Kidney glomerular epithelial cell (primary cell): Measurements from ENCODE around the gene CTNND1.
A peak's percentile ranks its signal among the peaks of the same experiment; 100 is the strongest.
"Not testable (repeated sequence)": the region's sequence is repeated elsewhere in the genome, so short reads cannot be mapped to it uniquely, and the experiment has no call there.

Experiments used
- DNase-seq: peaks from one replicate; lab custom pipeline; 2025; lab: John Stamatoyannopoulos, UW

The CTNND1 gene

GRCh38 chr11:57791321-57792059 lies 29.9 kb downstream of the CTNND1 start:
- DNase-seq = no peak

GRCh38 chr11:57792060-57792541 lies 30.5 kb downstream of the CTNND1 start:
- no peak for DNase-seq

- peak; percentile 39 for DNase-seq
Observed at GRCh38 chr11:57792870-57793269, 31.3 kb downstream of the CTNND1 start.

GRCh38 chr11:57793351-57794115 lies 31.9 kb downstream of the CTNND1 start:
- no peak for DNase-seq

GRCh38 chr11:57798905-57799559 lies 37.4 kb downstream of the CTNND1 start:
- peak; percentile 79 for DNase-seq

GRCh38 chr11:57800444-57801182 lies 39.0 kb downstream of the CTNND1 start:
- DNase-seq = peak; percentile 91

- no peak for DNase-seq
Observed at GRCh38 chr11:57801183-57801485, 39.5 kb downstream of the CTNND1 start.

GRCh38 chr11:57802411-57802810 lies 40.8 kb downstream of the CTNND1 start:
- no peak for DNase-seq

GRCh38 chr11:57804466-57804865 lies 42.9 kb downstream of the CTNND1 start:
- DNase-seq = peak; percentile 28

- no peak for DNase-seq
Observed at GRCh38 chr11:57805780-57806179, 44.2 kb downstream of the CTNND1 start.

GRCh38 chr11:57812634-57813033 lies 51.0 kb downstream of the CTNND1 start:
- no peak for DNase-seq

GRCh38 chr11:57815476-57815875 lies 53.9 kb downstream of the CTNND1 start:
- DNase-seq = no peak

- no peak for DNase-seq
Observed at GRCh38 chr11:57815877-57816276, 54.3 kb downstream of the CTNND1 start.

GRCh38 chr11:57818812-57819211 lies 57.2 kb downstream of the CTNND1 start:
- no peak for DNase-seq

GRCh38 chr11:57819252-57819979 lies 57.8 kb downstream of the CTNND1 start:
- DNase-seq = no peak

- no peak for DNase-seq
Observed at GRCh38 chr11:57823859-57824258, 62.3 kb downstream of the CTNND1 start.

- DNase-seq = no peak
Observed at GRCh38 chr11:57834852-57835251, 73.2 kb downstream of the CTNND1 start.

GRCh38 chr11:57838609-57839008 lies 77.0 kb downstream of the CTNND1 start:
- not testable (repeated sequence) for DNase-seq

GRCh38 chr11:57842873-57843272 lies 81.3 kb downstream of the CTNND1 start:
- DNase-seq = no peak

GRCh38 chr11:57867966-57868365 lies 106.4 kb downstream of the CTNND1 start:
- no peak for DNase-seq

GRCh38 chr11:57868491-57868890 lies 106.9 kb downstream of the CTNND1 start:
- DNase-seq = no peak
